ENCODE results near the gene TFF3.
"Not testable (repeated sequence)": the region's sequence is repeated elsewhere in the genome, so short reads cannot be mapped to it uniquely, and the experiment has no call there.

TFF3 gene

DNA sequence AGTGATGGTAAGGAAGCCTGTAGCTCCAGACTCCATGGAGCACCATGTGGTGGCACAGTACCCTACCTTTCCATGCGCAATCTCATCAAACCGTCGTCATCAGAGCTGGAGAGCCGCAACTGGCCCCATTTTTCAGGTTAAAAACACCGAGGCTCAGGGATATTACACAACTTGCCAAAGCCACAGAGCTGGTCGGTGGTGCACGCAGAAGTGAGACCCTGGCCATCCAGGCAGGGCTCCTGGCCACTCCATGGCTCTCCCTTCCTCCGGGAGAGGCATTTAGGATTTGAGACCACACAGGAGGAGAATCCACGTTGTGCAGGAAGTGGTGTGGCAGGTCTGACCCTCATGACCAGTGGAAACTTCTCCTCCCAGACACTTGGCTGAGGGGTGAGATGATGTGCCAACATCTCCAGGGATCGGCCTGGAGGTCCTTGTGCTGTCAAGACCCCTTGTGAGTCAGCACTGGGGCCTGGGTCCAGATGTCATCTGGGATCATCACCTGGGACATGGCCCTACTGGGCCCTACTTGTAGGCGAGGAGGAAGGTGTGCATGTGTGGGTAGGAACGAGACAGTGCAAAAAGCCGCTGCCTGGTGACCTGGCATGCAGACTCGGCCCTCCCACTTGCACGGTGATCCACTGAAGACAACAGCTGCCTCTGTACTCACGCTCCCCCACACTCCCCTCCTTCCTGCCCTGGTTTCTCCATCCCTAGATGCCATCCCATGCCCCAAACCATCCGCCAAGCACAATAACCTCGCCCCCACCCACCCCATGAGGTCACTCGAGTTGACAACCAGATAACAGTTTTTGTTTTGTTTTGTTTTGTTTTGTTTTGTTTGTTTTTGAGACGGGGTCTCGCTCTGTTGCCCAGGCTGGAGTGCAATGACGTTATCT, 10.4 kb downstream of the TFF3 start:
- no peak for DNase-seq (ENCODE audit: low spot score)

DNA sequence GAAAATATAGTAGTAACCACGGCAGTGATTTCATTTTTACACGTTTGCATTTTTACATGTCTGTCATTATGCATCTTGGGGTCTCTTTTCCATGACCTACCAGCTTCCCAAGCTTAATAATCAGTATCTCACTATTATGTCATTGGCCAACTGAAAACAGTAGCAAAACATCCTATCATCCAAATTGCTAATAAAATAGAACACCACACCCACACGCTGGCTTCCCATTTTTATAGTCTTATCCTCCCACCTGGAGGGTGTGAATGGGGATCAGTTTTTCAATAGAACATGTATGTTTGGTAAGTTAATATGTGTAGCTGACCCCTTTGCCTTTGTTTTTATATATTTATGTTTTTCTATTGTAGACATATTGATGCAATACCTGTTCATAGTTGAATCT, 11.8 kb downstream of the TFF3 start:
- no peak for DNase-seq (ENCODE audit: low spot score)

DNA sequence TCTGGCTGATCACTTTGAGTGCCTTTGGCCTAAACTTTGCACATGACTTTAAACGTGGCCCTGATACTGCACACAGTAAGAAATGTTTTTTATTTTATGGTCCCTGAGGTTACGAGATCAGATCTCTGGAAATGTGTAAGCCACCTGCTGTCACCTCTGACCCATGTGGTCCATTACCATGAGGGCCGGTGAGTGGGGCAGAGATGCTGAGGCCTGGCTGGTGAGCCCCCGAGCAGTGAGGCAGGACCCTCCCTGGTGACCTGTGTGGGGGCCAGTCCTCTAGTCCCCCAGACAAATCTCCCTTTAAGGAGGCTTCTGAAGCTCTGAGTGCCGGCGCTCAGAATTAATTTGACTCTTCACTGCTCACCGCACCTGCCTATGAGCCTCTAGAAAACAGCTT, 12.4 kb downstream of the TFF3 start:
- no peak for DNase-seq (ENCODE audit: low spot score)

DNA sequence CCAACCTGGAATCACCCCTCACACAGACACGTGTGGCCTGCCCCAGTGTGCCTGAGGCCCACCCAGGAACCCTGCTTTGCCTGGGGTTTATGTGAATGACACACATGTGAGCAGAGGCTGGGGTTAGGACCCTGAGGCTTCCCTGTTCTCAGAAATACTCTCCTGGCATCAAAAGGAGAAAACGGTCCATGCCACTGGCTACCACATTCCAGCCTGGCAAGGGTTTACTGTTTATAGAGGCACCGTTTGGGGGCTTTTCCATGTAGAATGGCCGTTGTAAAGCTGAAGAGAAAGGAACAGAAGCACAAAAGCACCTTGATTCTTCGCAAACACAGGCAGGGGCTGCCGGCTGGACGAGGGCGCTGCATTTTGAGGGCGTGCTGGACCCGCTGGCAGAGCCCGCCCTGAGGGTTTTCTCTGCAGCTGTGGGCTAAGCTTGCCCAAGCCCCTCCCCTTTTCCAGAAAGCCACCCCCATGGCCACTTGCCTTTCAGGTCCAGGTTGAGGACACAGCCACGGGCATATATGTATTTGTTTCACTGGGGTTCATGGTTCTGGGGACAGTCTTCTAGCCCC, 13.0 kb downstream of the TFF3 start:
- no peak for DNase-seq (ENCODE audit: low spot score)

DNA sequence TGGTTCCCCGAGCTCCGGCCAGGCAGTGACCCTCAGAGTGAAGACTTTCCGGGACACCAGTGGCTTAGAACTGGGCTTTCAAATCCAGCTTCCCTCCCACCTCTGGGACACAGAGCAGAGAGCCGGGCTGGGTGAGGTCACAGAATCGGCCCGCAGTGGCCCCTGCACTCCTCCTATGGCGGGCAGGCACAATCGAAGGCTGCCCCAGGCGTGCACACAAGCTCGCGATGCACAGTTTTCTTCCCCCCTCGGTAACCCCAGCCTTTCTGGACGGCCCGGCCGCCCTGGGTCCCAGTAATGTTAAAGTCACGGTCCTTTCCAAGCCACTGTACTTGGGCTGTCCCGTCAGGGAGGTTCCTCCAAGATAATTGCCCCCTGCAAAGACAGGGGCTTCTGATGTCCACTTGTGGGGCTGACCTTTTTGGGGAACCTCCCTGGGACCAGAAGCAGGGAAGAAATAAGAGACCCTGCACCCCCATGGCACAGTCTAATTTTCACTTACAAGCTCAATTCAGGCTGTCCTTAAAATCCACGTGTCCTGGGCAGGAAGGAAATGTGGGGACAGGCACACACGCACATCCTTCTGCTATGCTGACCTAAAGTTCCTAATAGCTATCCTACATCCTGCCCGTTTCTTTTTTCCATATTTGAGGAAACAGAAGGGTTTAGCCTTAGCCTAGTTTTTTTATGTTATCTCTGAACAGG, 13.7 kb downstream of the TFF3 start:
- no peak for DNase-seq (ENCODE audit: low spot score)

DNA sequence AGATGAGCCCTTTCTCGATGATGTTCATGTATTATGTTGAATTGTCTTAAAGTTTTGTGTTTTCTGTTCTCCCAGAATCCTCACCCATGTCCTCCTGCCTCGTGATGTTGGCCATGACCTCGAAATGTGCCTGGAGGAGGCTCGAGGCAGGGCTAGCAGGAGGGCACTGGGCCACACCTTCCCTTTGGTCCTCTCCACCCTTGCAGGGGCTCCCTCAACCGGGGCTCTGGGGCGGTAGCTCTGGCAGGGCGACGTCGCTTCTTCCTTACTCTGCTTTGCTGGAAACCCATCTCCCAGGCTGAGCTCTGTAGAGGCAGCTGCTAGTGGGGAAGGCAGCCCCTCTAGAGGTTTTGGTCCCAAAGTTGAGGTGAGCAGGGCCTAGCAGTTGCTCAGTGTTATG, 14.3 kb downstream of the TFF3 start:
- no peak for DNase-seq (ENCODE audit: low spot score)

DNA sequence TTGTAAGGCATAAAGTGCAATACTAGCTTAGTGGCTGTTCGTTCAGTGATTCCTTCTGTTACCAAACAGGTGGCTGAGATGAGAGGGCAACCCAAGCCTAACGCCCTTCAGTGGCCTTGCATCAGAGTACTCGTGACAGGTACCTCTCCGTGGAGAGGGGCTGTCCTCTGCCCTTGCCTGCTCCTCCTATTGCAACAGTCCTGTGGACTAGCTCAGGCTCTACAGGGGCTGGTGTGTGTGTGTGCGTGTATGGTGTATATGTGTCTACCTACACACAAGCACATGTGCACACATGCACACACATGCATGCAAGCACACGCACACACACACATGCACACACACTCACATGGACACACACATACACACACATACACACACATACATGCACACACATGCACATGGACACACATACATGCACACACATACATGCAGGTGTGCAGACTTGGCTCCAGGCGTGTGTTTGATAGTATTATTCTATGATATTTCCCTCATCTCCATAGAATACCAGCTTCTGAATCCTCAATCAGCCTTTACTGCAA, 15.1 kb downstream of the TFF3 start:
- DNase-seq (ENCODE audit: low spot score) = no peak

DNA sequence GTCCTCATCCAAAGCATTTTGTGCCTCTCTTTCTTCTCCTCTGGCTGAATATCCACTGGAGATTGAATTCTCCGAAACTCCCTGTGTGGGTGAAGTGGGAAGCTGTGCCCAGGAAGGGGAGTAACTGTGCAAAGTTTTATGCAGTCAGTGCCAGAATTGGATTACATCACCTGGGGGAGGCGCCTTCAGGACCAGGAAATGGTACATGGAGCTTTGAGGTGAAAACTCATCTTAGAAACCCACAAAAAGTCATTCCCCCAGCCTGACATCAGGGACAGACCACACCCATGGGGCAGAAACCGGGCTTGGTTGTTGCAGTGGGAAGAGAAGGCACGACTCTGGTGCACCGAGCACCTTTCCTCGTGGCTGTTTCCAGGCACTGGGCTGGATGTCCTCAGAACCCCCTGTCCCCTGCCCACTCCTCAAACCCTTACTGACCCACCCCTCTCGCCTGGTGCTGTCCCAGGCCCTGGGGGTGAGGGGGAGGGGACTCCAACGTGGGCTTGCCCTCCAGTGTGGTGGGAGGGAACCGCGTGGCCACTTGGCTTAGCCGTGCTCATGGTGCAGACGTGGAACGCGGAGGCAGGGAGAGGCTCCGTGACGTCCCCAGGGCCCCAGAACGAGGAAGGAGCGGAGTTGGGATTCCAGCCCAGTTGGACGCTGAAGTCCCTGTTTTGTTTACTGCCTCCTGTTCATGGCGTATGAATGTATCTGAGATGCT, 15.7 kb downstream of the TFF3 start:
- no peak for DNase-seq (ENCODE audit: low spot score)

DNA sequence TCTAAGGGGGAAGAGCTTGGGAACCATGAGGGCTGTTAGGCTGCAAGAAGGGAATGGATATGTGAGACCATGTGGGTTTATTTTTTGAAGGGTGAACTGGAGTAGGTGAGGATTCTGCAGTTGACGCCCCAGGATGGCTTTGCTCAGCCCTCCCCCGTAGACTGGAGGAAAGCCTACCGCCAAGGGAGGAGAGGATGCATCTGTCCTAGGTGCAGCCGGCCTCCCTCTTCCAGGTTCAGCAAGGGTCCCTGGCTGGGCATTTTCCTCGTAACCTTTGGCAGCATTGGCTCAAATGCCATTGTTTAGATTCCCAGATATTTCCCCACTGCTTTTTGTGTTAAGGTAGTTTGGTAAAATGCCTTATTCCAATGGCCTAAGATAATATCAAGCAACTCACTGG, 16.6 kb downstream of the TFF3 start:
- no peak for DNase-seq (ENCODE audit: low spot score)

DNA sequence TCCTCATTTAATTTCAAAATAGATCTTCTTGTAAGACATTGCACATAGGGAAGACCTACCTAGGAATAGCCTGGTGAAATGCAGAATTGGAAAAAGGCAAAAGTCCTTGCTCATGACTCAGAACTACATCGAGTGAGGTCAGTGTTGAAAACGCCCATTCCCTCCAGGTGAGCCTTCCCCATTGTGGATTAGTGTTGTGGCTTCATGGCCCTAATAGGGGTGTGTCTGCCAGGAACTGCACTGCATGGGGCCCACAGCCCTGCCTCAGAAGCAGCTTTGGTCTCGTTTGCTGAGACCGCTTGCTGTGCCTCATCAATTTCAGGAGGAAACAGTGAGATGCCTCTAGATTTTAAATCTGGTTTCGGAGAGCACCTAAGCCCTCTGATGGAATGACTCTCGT, 17.0 kb downstream of the TFF3 start:
- DNase-seq (ENCODE audit: low spot score) = no peak

DNA sequence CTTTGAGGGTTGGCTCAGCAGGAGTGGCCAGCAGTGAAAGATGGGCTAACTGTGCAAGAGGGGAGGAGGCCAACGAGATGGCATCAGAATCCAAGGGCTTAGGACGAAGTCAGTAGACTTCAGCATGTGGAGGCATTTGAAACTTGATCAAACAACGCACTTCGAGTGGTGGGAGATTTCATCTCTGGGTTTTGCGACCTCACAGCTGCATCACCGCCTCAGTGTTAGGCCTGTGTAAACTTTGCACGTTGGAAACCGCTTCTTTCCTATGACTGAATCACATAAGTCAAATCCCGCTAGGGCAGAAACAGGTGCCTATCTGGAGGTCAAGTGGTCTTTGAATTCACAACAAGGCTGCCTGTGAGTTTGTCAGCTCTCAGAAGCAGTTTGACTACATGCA, 17.8 kb downstream of the TFF3 start:
- no peak for DNase-seq (ENCODE audit: low spot score)

DNA sequence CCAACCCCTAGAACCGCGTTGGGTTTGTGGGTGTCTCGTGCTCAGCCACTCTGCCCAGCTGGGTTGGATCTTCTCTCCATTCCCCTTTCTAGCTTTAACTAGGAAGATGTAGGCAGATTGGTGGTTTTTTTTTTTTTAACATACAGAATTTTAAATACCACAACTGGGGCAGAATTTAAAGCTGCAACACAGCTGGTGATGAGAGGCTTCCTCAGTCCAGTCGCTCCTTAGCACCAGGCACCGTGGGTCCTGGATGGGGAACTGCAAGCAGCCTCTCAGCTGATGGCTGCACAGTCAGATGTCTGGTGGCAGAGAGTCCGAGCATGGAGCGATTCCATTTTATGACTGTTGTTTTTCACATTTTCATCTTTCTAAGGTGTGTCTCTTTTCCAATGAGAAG, 18.7 kb downstream of the TFF3 start:
- no peak for DNase-seq (ENCODE audit: low spot score)

DNA sequence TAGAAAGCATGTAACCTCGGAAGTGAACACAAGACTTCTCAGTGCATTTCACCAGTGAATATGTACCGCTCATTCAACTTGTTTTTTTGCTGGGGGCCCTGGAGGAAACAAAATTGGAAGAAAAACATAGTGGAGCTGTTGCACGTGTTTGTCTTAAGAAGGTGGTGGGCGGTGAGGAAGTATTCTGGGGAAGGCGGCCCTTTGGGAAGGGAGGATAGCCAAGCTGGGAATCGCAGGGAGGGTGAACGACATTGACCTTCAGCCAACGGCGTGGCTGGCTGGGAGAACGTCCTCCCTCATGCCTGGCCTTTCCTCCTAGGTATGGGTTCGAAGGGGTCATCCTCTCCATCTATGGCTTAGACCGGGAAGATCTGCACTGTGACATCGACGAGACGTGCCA, 19.4 kb downstream of the TFF3 start:
- no peak for DNase-seq (ENCODE audit: low spot score)

DNA sequence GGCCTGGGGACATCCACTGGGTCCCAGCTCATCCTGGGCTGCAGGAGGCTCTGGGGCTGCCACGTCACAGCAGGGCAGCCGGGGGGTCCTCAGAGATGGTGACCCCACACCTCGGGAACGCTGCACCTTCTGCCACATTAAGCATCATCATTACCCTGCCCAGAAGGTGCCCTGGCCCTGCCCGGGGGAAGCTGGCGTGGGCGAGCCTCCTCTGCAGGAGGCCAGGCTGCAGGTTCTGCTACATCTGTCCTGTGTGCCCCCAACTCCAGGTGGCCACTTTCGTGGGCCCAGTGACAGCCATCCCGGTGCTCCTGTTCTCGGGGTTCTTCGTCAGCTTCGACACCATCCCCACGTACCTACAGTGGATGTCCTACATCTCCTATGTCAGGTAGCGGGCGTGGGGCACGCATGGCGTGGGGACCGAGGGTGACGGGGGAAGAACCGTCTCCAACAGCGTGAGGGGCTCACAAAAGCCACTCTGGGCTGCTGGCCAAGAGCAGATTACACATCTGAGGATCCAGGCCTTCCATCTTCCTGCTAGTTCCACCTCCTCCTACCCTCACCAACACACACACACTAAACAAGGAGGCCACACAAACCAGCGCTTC, 20.8 kb downstream of the TFF3 start:
- DNase-seq (ENCODE audit: low spot score) = no peak

DNA sequence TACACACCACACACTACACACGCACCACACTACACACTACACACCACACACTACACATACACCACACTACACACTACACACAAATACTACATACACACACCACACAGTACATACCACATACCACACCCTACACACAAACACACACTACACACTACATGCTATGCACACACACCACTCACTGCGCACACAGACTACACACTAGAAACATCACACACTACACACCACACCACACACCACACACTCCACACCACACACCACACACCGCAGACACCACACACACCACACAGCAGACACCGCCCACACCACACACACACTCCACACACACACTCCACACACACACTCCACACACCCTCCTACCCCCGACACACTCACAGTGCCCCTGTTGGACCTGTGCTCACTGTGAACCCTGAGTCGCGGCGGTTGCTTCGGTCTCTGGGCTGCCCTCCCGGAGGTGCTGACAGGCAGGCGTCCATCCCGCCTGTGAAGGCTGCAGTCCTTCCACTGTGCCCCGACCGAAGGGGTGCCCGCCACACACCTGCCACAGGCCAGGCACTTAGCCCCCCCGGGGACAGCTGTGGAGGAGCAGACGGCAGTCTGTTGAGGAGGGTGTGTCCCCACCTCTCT, 21.4 kb downstream of the TFF3 start:
- no peak for DNase-seq (ENCODE audit: low spot score)

DNA sequence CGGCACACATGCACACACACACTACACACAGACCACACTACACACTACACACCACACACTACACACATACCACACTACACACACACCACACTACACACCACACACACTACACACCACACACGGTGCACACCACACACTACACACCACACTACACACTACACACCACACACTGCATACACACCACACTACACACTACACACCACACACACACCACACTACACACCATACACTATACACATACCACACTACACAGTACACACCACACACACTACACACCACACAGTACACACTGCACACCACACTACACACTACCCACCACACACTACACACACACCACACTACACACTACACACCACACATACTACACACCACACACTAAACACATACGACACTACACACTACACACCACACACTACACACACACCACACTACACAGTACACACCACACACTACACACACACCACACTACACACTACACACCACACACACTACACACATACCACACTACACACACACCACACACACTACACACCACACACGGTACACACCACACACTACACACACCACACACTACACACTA, 22.6 kb downstream of the TFF3 start:
- DNase-seq (ENCODE audit: low spot score) = not testable (repeated sequence)

DNA sequence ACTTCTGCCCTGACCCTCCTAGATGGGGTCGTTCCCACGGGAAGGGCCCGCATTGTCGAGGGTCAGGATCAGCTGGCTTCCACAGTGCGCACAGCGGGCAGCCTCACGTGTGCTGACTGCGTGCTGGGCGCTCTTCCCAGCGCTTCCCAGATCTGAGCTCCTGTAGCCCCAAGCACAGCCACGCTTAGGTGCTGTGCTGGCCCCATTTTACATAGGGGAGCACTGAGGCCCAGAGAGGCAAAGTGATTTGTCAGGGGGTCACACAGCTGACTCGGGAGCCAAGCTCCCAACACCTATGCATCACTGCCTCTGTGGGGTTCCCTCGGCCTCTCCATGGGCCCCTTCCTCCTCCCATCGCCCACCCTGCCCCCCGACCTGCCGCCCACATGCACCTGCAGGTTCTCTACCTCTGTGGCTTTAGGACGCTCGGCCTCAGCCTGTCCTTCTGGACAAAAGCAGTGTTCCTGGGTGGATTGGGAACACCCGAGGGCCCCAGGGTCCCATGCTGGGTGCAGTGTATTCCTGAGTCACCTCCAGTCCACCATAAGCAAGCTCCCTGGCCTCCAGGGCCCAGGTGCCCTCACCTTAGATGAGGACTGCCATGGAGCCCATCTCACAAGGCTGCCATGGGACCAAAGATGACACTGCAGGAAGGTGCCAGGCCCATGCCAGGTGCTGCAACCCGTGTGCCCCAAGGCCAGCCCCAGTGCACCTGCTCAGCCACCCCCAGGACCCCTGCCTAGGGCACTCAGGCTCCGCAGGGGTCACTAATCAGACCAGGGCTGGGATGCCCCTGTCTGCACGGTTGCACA, 23.3 kb downstream of the TFF3 start:
- DNase-seq (ENCODE audit: low spot score) = no peak

DNA sequence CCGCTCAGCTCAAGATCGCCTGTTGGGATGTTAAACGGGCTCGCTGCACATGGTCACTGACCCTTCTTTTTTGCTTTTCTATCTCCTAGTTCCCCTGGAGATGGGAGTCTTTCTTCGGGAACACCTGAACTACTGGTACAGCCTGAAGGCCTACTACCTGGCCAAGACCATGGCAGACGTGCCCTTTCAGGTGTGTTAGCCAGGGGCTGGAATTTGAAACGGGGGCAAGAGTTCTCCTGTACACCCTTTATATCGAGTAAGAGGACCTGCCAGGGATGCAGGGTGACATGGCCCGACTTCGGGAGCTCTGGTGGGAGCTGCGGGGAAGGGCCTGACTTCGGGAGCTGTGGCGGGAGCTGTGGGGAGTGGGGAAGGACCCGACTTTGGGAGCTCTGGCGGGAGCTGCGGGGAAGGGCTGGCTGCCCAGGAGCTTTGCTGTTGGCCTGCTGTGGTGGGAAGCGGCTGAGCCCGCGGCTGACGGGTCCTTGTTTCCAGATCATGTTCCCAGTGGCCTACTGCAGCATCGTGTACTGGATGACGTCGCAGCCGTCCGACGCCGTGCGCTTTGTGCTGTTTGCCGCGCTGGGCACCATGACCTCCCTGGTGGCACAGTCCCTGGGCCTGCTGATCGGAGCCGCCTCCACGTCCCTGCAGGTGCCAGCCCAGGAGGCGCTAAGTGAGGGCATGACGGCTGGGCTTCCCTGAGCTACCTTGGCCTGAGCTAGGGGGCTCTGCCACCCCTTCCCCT, 24.0 kb downstream of the TFF3 start:
- no peak for DNase-seq (ENCODE audit: low spot score)

DNA sequence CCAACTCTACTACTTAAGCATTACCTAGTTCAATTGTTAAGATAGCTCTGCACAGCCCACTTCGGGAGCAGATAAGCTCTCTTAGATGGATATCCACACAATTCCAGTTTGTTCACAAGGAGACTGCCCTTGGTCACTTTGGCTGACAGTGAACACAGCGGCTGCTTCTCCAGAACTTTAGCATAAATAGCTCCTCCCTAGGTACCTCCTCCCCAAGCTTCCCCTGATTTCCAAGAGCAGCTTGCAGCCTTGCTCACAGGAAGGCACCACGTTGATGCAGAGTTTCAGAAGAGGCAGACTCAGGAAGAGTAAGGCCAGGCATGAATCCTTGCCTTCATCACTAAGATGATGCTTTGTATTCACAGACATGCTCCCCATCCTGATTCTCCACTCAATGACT, 24.7 kb downstream of the TFF3 start:
- DNase-seq (ENCODE audit: low spot score) = no peak

All from hematopoietic multipotent progenitor cell treated with erythropoietin and hydrocortisone succinate and interleukin-3 and kit ligand, for 15 days (in vitro differentiated cells).